Smooth muscle cell (in vitro differentiated cells): ENCODE data around the gene CPLANE1. TPM values are rescaled to one million over a fixed set of nuclear protein-coding genes. Genes with fewer than 3 reads are reported as not detected.
"Not testable (repeated sequence)": the region's sequence is repeated elsewhere in the genome, so short reads cannot be mapped to it uniquely, and the experiment has no call there.

Source experiments
- DNase-seq: peaks from one replicate; lab custom pipeline; 2025; ENCODE audit not compliant: unreplicated experiment; lab: John Stamatoyannopoulos, UW
- H2AFZ ChIP-seq: fragments of 200-600 bp; sonication (generic); 2 replicates; pipeline ENCODE4 v1.6.0; 2016; ENCODE audit warnings: antibody characterized with exemption, low read depth, mild to moderate bottlenecking
- H3F3A ChIP-seq: fragments of 200-600 bp; sonication (generic); 2 replicates; pipeline ENCODE4 v1.6.0; 2017; ENCODE audit warnings: antibody characterized with exemption, low read depth
- H3K27ac ChIP-seq: fragments of 200-600 bp; sonication (generic); 2 replicates; pipeline ENCODE4 v1.5.1; 2016; ENCODE audit warnings: low read depth, mild to moderate bottlenecking
- H3K27me3 ChIP-seq: fragments of 200-600 bp; sonication (generic); 2 replicates; pipeline ENCODE4 v1.6.1; 2016; ENCODE audit warnings: low read depth, mild to moderate bottlenecking
- H3K36me3 ChIP-seq: fragments of 200-600 bp; sonication (generic); 2 replicates; pipeline ENCODE4 v1.5.1; 2016; ENCODE audit warnings: low read depth
- H3K4me1 ChIP-seq: fragments of 200-600 bp; sonication (generic); 2 replicates; pipeline ENCODE4 v1.5.1; 2016; ENCODE audit warnings: low read depth
- H3K4me2 ChIP-seq: fragments of 200-600 bp; sonication (generic); 2 replicates; pipeline ENCODE4 v1.6.0; 2016; ENCODE audit warnings: mild to moderate bottlenecking
- H3K4me3 ChIP-seq: fragments of 200-600 bp; sonication (generic); 2 replicates; pipeline ENCODE4 v1.5.1; 2016; ENCODE audit warnings: mild to moderate bottlenecking
- H3K79me2 ChIP-seq: fragments of 200-600 bp; sonication (generic); 2 replicates; pipeline ENCODE4 v1.6.0; 2016; ENCODE audit warnings: low read depth, mild to moderate bottlenecking
- H3K9ac ChIP-seq: fragments of 200-600 bp; sonication (generic); 2 replicates; pipeline ENCODE4 v1.6.0; 2016; ENCODE audit warnings: low read depth
- H3K9me3 ChIP-seq: fragments of 200-600 bp; sonication (generic); replicated peaks from 2 replicates; pipeline ENCODE4 v1.5.1; 2016; ENCODE audit warnings: low read depth
- H4K20me1 ChIP-seq: fragments of 200-600 bp; sonication (generic); 2 replicates; pipeline ENCODE4 v1.6.0; 2016; ENCODE audit warnings: low read depth
- WGBS: methylation state at CpG from one replicate; pipeline ENCODE4 v1.1.7; 2016; ENCODE audit warnings: low lambda C conversion rate; 5-methylcytosine and 5-hydroxymethylcytosine counted together
- polyA plus RNA-seq: library from polyadenylated mRNA; unstranded; fragments of >200 nt; fragmentation: Nextera tagmentation; extraction: Ambion mirVana; gene quantifications from 2 replicates; pipeline ENCODE4 v1.2.1, GENCODE V29; 2016
- total RNA-seq: library from RNA; depleted of rRNA; stranded (reverse); fragments of >200 nt; gene quantifications from 2 replicates; pipeline ENCODE4 v1.2.3, GENCODE V29; 2014
- TF ChIP-seq, protein P1 (sequence below): fragments of 200-600 bp; sonication (generic); IDR thresholded peaks from 2 replicates; pipeline ENCODE4 v1.5.1; 2017; ENCODE audit warnings: borderline replicate concordance, mild to moderate bottlenecking, antibody characterized with exemption; ENCODE audit not compliant: insufficient read depth, poor library complexity, severe bottlenecking

The CPLANE1 gene
- total and polyA plus RNA-seq, 2 experiments from 2014 or later: 2.9 to 20.5 TPM

DNA sequence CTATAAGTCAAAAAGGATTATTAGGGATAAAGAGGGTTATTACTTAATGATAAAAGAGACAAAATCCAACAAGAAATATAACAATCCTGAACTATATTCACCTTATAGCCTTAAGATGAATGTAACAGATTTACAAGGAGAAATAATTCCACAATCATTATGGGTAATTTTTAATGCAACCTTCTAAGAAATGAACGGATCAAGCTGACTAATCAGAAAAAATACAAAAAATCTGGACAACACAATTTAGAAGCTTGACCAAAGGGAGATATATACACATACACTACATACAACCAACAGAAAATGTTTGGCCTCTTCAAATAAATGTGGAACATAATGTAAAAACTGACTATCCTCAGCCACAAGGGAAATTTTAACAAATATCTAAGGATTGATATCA is 102.3 kb downstream of the CPLANE1 start:
- DNase-seq: no peak
- Histone ChIP-seq H2AFZ (no peak overlapping the region), H3F3A (no peaks in the 10 kb centered on the region), H3K79me2 (no peaks in the 10 kb centered on the region), H3K9ac (no peak overlapping the region), H3K27me3 (no peaks in the 10 kb centered on the region), H3K4me2 (no peak overlapping the region), H3K36me3 (peaks cover 40% of the 10 kb centered on the region), H3K27ac (no peak overlapping the region), H3K9me3 (no peaks in the 10 kb centered on the region), H3K4me3 (no peak overlapping the region), H4K20me1 (no peaks in the 10 kb centered on the region), H3K4me1 (no peaks in the 10 kb centered on the region)
- 100% methylated on average over 1 of the region's 1 CpG for WGBS
- TF ChIP-seq, protein P1, sequence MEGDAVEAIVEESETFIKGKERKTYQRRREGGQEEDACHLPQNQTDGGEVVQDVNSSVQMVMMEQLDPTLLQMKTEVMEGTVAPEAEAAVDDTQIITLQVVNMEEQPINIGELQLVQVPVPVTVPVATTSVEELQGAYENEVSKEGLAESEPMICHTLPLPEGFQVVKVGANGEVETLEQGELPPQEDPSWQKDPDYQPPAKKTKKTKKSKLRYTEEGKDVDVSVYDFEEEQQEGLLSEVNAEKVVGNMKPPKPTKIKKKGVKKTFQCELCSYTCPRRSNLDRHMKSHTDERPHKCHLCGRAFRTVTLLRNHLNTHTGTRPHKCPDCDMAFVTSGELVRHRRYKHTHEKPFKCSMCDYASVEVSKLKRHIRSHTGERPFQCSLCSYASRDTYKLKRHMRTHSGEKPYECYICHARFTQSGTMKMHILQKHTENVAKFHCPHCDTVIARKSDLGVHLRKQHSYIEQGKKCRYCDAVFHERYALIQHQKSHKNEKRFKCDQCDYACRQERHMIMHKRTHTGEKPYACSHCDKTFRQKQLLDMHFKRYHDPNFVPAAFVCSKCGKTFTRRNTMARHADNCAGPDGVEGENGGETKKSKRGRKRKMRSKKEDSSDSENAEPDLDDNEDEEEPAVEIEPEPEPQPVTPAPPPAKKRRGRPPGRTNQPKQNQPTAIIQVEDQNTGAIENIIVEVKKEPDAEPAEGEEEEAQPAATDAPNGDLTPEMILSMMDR: no peak

- H3F3A ChIP-seq: no peaks in the 10 kb centered on the region
- H2AFZ ChIP-seq: no peak overlapping the region
- no peak for DNase-seq
- no peaks in the 10 kb centered on the region for H4K20me1 ChIP-seq
- 95% methylated on average over 2 of the region's 2 CpGs for WGBS
- TF ChIP-seq, protein P1: no peak
- H3K36me3 ChIP-seq: peaks cover 37% of the 10 kb centered on the region
- no peaks in the 10 kb centered on the region for H3K27me3 ChIP-seq
- peaks cover 5% of the 10 kb centered on the region for H3K9me3 ChIP-seq
- H3K4me2 ChIP-seq: no peak overlapping the region
- H3K79me2 ChIP-seq: no peaks in the 10 kb centered on the region
- no peak overlapping the region for H3K9ac ChIP-seq
- no peak overlapping the region for H3K4me3 ChIP-seq
- no peaks in the 10 kb centered on the region for H3K4me1 ChIP-seq
- H3K27ac ChIP-seq: no peak overlapping the region
These were observed 112.5 kb downstream of the CPLANE1 start for GRCh38 chr5:37136694-37137093.

DNA sequence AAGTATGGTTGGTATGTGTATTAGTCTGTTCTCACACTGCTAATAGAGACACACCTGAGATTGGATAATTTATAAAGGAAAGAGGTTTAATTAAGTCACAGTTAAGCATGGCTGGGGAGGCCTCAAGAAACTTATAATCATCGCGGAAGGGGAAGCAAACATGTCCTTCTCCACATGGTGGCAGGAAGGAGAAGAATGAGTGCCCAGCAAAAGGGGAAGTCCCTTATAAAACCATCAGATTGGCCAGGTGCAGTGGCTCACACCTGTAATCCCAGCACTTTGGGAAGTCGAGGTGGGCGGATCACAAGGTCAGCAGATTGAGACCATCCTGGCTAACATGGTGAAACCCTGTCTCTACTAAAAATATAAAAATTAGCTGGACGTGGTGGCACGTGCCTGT is 113.9 kb downstream of the CPLANE1 start:
- not testable (repeated sequence) for H4K20me1 ChIP-seq, H3K9me3 ChIP-seq, H3K27me3 ChIP-seq, H2AFZ ChIP-seq, H3K27ac ChIP-seq, H3K79me2 ChIP-seq, H3K4me1 ChIP-seq, H3K9ac ChIP-seq, H3K4me3 ChIP-seq, H3K4me2 ChIP-seq, DNase-seq, H3F3A ChIP-seq
- 100% methylated on average over 6 of the region's 6 CpGs for WGBS
- peaks cover 25% of the 10 kb centered on the region for H3K36me3 ChIP-seq

- WGBS: 97% methylated on average over 2 of the region's 2 CpGs
- H2AFZ ChIP-seq: no peak overlapping the region
- TF ChIP-seq, protein P1: no peak
- no peak overlapping the region for H3K9ac ChIP-seq
- no peaks in the 10 kb centered on the region for H3K27me3 ChIP-seq
- H3K27ac ChIP-seq: no peak overlapping the region
- peaks cover 25% of the 10 kb centered on the region for H3K36me3 ChIP-seq
- no peaks in the 10 kb centered on the region for H4K20me1 ChIP-seq
- no peaks in the 10 kb centered on the region for H3F3A ChIP-seq
- DNase-seq: no peak
- H3K4me2 ChIP-seq: no peak overlapping the region
- H3K4me1 ChIP-seq: no peaks in the 10 kb centered on the region
- no peak overlapping the region for H3K4me3 ChIP-seq
- H3K79me2 ChIP-seq: no peaks in the 10 kb centered on the region
- peaks cover 5% of the 10 kb centered on the region for H3K9me3 ChIP-seq
These were observed 115.2 kb downstream of the CPLANE1 start for GRCh38 chr5:37133939-37134338.
